ENCODE measurements around the gene BCO1.

DNA sequence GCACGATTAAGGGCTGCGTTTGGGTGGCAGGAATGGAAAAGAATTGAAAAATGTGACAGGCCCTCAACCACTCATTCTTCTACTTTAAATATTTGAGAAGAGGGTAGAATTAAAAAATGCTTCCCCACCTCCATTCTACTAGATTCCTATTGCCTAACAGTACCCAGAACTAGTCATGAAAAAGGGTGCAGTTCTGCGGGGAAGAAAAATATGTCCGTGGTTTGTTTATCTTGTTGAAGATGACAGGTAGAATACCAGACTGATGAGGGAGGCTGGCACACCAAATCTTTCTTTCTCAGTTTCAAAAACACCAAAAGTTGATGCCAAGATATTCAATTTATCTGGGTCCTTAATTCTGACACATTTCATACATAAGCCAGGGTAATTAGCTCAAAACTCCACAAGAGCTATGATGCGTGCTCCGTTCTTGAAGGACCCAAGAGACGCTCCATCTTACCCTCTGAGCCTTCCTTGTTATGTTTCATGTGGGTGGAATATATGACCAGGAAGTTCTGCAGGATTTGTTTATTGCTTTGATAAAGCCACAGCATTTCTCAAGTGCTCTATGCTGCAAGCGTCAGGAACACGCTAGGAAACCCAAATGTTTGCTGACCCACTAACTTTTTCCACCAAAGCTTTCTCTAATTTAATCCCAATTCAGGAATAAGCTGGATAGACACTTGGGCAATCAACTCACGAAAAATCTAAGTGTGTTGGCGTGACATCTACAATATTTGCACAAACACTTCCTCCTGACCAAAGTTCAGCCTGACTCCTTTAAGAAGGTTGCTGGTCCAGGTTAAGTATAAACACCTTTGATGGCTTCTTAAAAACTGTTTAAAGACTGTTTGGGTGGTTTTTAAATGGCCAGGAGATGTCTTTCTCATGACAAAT, 55.7 kb downstream of the BCO1 start:
- TF ChIP-seq, protein P1, sequence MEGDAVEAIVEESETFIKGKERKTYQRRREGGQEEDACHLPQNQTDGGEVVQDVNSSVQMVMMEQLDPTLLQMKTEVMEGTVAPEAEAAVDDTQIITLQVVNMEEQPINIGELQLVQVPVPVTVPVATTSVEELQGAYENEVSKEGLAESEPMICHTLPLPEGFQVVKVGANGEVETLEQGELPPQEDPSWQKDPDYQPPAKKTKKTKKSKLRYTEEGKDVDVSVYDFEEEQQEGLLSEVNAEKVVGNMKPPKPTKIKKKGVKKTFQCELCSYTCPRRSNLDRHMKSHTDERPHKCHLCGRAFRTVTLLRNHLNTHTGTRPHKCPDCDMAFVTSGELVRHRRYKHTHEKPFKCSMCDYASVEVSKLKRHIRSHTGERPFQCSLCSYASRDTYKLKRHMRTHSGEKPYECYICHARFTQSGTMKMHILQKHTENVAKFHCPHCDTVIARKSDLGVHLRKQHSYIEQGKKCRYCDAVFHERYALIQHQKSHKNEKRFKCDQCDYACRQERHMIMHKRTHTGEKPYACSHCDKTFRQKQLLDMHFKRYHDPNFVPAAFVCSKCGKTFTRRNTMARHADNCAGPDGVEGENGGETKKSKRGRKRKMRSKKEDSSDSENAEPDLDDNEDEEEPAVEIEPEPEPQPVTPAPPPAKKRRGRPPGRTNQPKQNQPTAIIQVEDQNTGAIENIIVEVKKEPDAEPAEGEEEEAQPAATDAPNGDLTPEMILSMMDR (IDR thresholded peaks at IDR 0.05): no peak
- no peak for TF ChIP-seq POLR2A (IDR thresholded peaks at IDR 0.05)

Data from prostate gland (tissue), 2 donors.